NCI-H2107 treated with DMSO at 0.1 percent for 48 hours (cell line): Measurements from ENCODE around the gene MARS1.
"Not testable (repeated sequence)": the region's sequence is repeated elsewhere in the genome, so short reads cannot be mapped to it uniquely, and the experiment has no call there.

Source experiments
- DNase-seq: peaks from one replicate; lab custom pipeline; 2025; ENCODE audit not compliant: unreplicated experiment; lab: John Stamatoyannopoulos, UW

MARS1 gene

DNA sequence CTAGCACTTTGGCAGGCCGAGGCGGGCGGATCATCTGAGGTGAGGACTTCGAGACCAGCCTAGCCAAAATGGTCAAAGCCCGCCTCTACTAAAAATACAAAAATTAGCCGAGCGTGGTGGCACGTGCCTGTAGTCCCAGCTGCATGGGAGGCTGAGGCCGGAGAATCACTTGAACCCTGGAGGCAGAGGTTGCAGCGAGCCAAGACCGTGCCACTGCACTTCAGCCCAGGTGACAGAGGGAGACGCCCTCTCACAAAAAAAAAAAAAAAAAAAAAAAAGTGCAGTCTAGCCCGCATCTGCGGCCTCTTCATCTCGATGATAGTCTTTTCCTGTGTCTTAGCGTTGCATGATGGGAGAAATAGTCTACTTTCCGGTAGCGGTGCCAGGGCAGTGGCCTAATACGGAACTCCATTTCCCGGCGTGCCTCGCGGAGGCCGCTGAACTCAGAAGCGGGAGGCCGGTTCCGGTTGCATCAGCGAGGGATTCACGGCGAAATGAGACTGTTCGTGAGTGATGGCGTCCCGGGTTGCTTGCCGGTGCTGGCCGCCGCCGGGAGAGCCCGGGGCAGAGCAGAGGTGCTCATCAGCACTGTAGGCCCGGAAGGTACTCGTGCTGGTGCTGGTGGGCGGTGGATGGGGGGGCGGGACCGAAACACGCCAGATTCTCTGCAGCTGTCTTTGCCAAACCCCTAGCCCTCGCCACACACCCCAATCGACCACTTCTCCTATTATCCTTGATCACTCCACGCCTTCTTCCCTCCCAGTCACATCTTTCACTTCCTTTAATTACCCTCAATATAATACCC, at the start of gene MARS1:
TSS of gene MARS1 (plus strand) at position 472 of the 805 bp plus-strand sequence. CDS start at position 495, 23 bp downstream.
- peak; percentile 96 for DNase-seq

DNA sequence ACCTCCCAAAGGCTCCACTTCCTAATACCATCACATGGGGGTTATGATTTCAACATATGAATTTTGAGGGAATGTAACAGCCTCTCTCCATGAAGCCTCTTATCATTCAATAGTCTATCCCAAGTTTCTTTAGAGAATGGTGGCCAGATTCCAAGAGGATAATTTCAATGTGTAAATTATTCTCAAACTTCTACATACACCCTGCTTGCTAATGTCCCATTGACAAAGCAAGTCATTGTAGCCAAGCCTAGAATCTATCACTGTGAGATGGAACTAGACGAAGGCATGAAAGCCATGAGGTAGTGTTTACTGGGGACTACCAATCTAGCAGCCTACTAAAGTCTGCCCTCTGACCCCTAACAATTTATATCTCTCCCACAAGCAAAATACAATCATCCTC, 49.5 kb upstream of the MARS1 start:
- DNase-seq: no peak

DNA sequence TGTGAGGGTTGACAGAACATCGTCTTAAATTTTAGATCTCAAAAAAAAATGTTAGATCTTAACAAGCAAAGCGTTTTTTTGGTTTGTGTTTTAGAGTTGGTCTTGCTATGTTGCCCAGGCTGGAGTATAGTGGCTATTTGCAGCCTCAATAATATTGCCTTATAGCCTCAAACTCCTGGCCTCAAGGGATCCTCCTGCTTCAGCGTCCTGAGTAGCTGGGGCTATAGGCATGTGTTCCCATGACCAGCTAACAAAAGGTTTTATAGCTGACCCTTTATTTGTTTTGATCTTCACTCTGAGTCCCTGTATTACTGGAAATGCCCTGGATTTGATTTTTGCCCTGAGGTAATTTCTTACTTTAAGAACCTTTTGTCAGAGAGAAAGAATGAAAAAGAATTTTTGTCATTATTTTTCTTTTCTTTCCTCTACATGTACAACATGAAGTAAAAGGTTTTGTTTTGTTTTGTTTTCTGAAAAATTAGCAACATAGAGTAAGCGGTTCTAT, 48.1 kb upstream of the MARS1 start:
- DNase-seq: no peak

GRCh38 chr12:57441393-57441792, 46.5 kb upstream of the MARS1 start:
- DNase-seq: not testable (repeated sequence)

DNA sequence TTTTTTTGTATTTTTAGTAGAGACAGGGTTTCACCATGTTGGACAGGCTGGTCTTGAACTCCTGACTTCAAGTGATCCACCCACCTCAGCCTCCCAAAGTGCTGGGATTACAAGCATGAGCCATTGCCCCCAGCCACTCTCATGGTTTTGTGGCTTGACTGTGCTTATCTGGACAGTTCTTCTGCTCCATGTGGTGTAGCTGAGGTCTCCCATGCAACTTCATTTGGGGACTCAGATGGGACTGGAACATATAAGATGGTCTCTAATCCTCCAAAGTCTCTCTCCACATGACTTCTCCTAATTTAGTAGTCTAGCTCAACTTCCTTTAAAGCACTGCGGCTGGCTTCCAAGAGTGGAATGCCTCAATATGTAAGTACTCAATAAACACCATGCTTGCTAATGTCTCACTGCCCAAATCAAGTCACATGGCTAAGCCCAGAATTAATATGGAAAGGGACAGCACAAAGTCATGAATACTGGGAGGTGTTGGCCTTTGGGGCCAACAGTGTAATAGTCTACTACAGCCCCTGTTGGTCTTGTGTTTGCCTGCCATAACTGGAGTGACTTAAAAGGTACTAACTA, 45.9 kb upstream of the MARS1 start:
- DNase-seq: no peak

- not testable (repeated sequence) for DNase-seq
Observed at GRCh38 chr12:57444337-57444736, 43.5 kb upstream of the MARS1 start.

GRCh38 chr12:57444744-57445143, 43.1 kb upstream of the MARS1 start:
- DNase-seq: no peak

- DNase-seq: no peak
Observed at GRCh38 chr12:57446292-57446960, 41.4 kb upstream of the MARS1 start.

- DNase-seq: no peak
Observed at GRCh38 chr12:57448669-57449068, 39.2 kb upstream of the MARS1 start.

DNA sequence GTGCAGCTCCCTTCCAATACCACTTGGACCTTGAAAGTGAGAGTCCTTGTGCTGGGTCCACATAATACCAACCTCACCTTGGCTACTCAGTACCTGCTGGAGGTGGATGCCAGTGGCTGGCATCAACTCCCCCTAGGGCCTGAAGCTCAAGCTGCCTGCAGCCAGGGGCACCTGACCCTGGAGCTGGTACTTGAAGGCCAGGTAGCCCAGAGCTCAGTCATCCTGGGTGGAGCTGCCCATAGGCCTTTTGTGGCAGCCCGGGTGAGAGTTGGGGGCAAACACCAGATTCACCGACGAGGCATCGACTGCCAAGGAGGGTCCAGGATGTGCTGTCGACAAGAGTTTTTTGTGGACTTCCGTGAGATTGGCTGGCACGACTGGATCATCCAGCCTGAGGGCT, 38.5 kb upstream of the MARS1 start:
- DNase-seq: no peak

DNA sequence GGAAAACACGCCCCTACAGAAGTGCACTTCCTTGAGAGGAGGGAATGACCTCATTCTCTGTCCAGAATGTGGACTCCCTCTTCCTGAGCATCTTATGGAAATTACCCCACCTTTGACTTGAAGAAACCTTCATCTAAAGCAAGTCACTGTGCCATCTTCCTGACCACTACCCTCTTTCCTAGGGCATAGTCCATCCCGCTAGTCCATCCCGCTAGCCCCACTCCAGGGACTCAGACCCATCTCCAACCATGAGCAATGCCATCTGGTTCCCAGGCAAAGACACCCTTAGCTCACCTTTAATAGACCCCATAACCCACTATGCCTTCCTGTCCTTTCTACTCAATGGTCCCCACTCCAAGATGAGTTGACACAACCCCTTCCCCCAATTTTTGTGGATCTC, 37.8 kb upstream of the MARS1 start:
- DNase-seq: no peak

DNA sequence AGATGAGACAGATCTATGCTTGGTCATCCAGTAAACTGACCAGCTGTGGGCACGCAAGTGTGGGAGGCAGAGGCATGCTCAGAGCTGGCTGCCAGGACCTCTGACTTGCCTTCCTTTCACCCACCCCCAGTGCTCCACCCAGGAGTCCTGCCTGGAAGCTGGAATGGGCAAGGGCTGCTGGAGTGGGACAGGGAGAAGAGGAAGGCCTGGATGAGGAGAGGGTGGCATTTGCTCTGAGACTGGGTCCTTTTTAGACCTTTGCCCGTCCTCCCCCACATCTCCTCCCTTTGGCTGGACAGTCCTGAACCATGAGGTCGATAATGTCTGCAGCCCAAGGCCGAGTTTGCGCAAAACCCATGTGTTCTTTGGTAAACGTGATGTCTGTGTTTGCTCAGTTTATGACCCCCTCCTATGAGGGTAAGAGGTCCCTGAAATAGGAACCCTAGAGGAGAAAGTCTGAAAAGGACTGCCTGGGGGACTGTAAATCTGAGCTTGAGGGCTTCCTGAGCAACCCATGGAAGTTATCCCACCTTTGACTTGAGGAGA, 36.6 kb upstream of the MARS1 start:
- no peak for DNase-seq

- DNase-seq: no peak
Observed at GRCh38 chr12:57452181-57452936, 35.5 kb upstream of the MARS1 start.

DNA sequence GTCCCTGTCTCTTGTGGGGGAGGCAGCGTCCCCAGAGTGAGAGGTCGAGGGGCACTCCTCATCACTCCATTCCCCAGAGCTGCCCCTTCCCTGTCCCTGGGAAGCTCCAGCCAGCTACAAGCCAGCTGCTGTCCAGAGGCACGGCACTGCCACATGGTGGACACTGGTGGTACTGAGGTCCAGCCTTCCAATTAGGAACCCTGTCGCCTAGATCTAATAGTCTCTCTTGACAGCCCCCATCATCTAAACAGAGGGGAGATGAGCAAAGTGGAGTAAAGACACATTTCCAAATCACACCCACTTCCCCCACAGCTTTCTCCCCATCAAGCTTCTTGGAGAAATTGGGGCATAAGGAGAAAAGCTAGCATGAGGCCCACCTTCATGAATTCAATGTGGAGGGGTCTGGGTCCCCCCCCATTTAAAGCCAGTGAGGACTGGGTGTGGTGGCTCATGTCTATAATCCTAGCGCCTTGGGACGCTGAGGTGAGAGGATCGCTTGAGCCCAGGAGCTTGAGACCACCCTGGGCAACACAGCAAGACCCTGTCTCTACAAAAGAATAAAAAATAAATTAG, 34.8 kb upstream of the MARS1 start:
- peak; percentile 61 for DNase-seq

- no peak for DNase-seq
Observed at GRCh38 chr12:57454213-57454565, 33.7 kb upstream of the MARS1 start.

GRCh38 chr12:57454566-57455373, 33.1 kb upstream of the MARS1 start, which contains the start of gene INHBE:
Gene INHBE (plus strand): TSS chr12:57455307. CDS start chr12:57455537, 230 bp downstream.
- DNase-seq: peak; percentile 73

DNA sequence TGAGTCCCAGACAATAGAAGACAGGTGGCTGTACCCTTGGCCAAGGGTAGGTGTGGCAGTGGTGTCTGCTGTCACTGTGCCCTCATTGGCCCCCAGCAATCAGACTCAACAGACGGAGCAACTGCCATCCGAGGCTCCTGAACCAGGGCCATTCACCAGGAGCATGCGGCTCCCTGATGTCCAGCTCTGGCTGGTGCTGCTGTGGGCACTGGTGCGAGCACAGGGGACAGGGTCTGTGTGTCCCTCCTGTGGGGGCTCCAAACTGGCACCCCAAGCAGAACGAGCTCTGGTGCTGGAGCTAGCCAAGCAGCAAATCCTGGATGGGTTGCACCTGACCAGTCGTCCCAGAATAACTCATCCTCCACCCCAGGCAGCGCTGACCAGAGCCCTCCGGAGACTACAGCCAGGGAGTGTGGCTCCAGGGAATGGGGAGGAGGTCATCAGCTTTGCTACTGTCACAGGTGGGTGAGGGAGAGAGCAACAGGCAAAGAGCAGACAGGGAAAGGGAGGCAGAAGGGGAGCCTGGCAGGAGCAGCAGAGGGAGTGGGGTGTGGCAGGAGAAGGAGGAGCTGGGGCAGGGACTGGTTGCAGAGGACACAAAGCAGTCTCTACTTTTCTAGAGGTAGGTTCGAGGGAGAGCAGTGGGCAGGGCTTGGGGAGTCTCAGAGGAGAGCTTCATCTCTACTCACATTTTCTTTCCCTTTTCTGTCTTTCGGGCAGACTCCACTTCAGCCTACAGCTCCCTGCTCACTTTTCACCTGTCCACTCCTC, 32.3 kb upstream of the MARS1 start:
- DNase-seq: peak; percentile 70

DNA sequence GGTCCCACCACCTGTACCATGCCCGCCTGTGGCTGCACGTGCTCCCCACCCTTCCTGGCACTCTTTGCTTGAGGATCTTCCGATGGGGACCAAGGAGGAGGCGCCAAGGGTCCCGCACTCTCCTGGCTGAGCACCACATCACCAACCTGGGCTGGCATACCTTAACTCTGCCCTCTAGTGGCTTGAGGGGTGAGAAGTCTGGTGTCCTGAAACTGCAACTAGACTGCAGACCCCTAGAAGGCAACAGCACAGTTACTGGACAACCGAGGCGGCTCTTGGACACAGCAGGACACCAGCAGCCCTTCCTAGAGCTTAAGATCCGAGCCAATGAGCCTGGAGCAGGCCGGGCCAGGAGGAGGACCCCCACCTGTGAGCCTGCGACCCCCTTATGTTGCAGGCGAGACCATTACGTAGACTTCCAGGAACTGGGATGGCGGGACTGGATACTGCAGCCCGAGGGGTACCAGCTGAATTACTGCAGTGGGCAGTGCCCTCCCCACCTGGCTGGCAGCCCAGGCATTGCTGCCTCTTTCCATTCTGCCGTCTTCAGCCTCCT, 31.6 kb upstream of the MARS1 start:
- DNase-seq: peak; percentile 74
